Measurements from ENCODE around the gene GOLGA6L7. TPM values are rescaled to one million over a fixed set of nuclear protein-coding genes. Genes with fewer than 3 reads are reported as not detected.

Gene GOLGA6L7
- total and polyA plus RNA-seq, 2 of the 8 experiments (the other 6 are each of a cell fraction or from before 2014, with no cell fraction given), result not detected

DNA sequence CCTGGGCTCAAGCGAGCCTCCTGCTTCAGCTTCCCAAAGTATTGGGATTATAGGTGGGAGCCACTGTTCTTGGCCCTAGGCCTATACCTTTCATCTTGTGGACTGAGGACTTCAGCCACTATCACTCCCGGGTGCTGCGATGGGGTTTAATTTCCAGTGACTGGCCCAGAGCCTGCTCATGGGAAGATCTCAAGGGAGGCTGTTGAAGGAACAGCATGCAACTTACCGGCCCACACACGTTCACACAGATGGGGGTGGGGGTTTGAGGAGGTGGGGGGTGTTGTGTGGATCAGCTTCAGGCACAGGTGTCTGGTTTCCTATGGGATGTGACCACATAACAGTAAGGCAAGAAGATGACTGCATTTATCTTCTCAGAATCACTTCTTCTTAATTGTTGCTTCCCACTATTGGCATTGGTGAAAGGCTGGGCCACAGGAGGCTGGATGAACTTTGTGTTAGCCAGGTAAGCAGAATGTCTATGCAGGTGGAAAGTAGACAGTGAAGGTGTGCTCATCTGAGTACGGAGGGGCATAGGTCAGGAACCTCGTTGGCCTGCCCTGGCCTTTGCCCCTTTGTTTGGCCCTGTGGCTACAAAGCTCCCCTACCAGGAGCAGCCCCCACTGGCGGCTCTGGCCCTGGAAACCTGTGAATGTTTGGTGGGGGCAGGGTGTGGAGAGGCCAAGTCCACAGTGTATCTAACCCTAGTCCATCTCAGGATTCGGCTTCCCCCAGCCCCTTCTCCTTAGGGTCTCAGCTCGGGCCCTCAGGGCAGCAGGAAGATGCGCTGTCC is 35.9 kb upstream of the GOLGA6L7 start (continued):
- TF ChIP-seq FOSL1 (IDR thresholded peaks at IDR 0.05; ENCODE audit: insufficient read depth, low read depth, low read length), result no peak
- no peak for TF ChIP-seq CBX8 (IDR thresholded peaks at IDR 0.05; ENCODE audit: borderline replicate concordance, low read depth, low read length)
- TF ChIP-seq BCL11A (IDR thresholded peaks at IDR 0.05; ENCODE audit: low read depth in 2 of 2, low read length in 2 of 2), result no peak
- TF ChIP-seq, protein P1, sequence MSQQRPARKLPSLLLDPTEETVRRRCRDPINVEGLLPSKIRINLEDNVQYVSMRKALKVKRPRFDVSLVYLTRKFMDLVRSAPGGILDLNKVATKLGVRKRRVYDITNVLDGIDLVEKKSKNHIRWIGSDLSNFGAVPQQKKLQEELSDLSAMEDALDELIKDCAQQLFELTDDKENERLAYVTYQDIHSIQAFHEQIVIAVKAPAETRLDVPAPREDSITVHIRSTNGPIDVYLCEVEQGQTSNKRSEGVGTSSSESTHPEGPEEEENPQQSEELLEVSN (IDR thresholded peaks at IDR 0.05), result no peak
- no peak for TF ChIP-seq SRF (IDR thresholded peaks at IDR 0.05; ENCODE audit: low read depth, low read length)
- TF ChIP-seq SIX5 (IDR thresholded peaks at IDR 0.05; ENCODE audit: low read depth, low read length), result no peak
